GM19452 (cell line): ENCODE results near the gene SLC22A17.

ENCODE experiments used
- ATAC-seq: cut with Tn5 transposase; IDR thresholded peaks from one replicate; pipeline ENCODE4 v1.9.1; 2021; ENCODE audit not compliant: unreplicated experiment

SLC22A17 gene

DNA sequence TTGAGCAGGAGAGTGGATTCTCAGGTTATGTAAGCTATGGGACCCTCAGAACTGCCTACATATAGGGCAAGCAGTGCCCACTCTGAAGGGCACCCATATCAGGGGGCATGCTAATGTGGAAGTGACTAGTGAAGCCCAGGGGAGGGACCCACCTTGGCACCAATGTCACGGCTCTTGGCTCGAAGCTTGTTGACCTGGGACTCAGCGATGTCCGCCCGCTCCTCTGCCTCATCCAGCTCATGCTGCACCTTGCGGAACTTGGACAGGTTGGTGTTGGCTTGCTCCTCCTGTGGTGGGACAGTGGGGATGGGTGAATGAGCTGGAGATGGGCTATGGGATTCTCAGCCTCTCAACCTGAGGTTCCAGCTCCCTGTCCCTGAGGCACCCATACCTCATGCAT, 29.6 kb upstream of the SLC22A17 start:
- no peak for ATAC-seq

DNA sequence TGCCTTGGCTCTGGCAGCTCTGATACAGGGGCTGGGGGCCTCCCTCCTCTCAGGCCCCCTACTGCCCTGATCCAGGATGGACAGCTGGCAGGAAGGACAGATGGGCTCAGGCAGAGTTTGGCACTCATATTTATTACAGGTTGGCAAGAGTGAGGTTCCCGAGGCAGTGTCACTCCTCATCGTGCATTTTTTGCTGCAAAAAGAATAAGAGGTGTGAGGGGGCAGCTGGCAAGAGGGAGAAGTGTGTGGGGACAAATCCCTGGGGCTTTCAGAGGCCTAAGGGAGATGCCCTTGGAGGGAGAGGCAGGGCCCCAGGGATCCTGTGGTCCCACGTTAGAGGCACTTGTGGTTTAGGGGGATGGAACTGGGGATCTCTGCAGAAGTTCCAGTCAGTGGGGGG, 29.2 kb upstream of the SLC22A17 start:
- ATAC-seq, result no peak

DNA sequence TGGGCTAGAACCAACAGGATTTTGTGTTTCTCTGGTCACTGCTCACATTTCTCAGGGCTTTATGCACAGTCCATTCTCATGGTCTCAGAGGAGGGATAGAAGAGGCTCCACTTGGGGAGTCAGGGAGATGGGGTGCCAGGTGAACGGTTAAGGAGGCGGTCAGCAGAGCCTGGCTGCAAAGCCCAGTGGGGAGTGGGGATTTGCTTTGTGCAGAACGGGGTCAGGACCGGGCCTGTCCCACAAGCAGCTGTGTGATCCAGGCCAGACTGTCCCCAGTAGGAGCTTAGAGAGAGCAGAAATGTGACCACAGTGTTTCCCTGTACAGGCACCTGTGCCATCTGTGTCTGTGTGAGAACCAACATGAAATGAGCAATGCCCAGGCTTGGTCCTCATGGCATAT, 28.3 kb upstream of the SLC22A17 start:
- ATAC-seq, result no peak

DNA sequence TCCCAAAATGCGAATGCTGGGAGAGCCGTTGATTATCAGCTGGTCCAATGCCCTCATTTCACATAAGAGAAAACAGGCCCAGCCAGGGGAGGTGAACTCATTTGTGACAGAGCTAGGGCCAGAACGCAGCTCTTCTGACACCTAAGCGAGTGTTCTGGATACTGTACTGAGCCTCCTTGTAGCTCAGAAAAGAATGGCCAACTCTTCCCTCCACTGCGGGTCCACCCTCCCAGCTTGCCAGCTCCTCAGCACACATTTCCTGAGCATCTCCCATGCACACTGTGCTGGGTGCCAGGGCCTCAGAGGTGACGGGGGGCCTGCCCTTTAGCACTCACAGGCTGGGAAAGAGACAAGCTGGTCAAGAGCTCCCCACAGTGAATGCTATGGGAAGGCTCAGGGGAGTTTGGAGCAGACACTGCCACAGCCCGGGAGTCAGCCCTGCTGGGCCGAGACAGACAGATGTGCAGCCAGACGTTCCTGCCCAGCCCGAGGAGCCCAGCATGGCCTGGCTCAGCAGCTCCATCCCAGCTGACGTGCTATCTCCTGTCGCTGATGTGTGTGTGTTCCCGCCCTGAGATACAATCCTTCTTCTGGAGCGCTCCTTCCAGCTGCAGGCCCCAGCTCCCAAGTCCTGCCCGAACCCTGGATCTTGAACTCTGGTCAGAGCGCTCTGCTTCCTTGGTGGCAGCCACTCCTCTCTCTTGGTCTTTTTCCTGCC, 27.7 kb upstream of the SLC22A17 start:
- no peak for ATAC-seq

DNA sequence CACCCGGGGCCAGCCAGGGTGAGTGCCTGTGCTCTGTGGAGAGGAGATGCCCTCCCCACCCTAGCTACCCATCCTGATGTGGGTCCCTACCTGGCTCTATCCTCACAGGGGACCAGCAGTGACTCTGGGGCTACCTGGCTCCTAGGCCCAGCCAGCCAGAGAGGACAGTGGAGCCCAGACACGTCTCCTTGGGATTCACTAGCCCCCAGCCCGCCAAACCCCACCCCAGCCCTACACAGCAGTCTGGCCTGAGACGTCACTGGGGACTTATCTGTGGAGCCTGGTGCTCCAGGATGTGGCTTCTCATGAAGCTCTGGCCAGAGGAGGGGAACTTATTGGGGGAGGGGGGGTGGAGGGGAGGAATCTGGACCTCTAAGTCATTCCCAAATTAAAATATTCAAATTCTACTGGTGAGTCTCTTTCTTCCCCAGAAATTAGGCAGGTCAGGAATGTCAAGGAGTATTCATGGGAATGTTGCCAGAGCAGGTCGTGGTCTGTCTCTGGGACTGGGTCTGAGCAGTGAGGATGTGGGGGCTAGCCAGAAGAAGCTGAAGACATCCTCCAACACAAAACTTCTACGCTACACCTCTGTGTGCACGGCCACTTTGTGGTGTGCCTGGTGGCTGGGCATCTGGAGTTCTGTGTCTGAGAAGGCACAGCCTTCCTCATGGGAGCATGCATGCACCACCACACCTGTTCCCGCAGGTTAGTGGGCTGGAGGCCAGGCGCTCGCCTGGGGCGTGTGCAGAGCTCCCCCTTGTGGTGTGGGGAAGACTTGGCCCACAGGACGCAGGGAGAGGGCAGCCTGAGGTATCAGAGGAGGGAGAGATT, 26.9 kb upstream of the SLC22A17 start:
- no peak for ATAC-seq

DNA sequence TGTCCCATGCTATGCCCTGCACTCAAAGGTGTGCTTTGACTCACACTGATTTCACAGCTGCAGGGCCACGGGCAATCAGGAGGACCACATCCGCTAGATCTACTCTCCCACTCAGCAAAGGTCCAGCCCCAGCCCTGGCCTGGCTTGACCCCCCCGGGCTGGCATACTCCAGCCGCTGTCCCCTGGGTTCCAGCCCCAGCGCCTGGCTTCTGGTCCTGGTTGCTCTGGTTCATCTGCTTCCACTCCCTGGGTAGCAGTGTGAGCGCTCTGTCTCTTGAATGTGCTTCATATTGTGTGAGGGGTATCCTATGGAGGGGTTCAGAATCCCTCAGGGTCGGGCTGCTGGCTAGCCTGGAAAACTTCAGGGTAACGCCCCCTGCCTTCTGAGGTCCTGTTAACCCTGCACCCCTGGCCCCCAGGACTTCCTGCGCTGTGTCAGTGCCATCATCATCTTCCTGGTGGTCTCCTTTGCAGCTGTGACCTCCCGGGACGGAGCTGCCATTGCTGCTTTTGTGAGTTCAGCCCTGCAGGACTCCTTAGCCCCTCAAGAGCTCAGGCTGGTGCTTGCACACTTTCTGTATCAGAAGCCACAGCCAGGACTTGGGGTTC, 26.0 kb upstream of the SLC22A17 start:
- ATAC-seq, result no peak

DNA sequence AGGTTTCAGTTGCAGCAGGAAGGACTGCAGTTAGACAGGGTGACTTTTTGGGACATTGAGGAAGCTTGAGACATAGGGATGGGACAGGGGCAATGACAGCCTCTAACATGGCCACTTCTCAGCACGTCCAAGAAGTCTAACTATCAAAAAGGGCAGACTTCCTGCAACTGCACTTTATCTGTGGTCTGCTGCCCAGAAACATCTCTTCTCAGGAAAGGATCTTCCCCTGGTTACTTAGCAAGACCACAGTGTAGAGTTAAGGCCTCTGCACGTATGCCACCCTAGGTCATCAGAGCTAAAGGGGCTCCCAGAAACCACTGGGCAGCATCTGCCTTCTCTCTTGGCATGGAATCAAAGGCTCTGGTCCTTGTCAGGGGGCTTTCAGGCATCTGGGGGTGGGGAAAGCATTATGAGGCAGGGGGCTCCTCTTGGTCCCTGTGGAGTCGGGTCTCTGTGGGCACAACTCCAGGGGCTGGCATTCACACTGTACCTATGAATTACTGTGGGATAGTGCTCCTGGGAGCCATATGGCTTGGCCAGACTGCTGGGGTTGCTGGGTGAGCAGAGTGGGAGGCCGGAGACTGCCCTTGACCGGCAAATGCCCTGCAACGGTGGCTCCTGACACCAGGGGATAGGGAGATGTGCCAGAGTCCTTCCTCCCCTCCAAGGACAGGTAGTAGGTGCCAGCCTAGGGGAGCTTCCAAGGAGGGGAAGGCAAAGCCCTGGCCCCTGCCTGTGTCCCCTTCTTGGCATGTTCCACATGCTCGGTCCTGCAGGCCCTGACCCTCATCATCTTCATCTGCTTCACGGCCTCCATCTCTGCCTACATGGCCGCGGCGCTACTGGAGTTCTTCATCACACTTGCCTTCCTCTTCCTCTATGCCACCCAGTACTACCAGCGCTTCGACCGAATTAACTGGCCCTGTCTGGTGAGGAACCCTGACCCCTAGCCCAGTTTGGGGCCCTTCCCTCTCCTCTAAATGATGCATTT, 25.2 kb upstream of the SLC22A17 start:
- ATAC-seq, result no peak

DNA sequence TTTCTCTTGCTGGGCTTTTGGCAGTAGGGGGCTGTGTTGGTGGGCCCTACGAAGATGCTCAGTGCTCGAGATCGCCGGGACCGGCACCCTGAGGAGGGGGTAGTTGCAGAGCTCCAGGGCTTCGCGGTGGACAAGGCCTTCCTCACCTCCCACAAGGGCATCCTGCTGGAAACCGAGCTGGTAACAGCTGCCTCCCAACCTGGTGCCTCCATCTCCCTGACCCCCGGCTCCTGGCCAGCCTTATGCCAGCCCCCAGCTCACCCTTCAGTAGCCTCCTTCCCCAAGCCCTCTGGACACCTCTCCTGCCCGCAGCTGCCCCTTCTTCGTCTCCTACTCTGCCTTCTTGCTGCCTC, 24.5 kb upstream of the SLC22A17 start:
- ATAC-seq, result no peak

DNA sequence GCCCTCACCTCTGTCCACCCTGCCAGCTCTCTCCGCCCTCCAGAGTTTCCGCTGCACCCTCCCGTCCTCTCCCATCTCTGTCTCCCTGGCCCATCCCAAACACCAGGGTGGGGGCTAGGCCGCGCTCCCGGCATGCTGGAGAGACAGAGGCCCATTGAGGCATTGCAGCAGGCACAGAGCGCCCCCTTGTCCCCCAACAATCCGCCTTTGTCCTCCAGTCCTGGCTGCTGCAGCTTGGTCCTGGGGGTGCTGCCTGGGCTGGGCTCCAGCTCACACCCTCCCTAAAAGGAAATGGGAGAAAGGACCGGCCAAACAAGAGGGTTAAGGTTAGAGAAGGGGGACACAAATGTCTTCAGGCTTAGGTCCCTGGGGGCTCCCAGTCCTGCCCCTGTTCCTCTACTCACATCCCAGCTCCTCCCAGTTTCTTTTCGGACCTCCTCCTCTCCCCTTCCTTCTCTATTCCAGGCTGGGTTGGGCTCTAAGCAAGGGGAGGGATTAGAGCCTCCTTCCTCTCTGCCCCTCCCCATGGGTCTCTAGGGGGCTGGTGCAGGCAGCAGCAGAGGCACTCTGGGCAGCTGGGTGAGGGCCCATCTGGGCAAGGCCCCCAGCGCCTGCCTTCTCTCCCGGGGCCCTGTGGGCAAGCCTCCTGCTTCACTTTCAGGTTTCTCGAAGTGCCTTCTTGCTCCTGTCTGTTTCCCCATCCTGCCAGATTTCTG, 24.0 kb upstream of the SLC22A17 start, which contains the start of gene CMTM5:
Gene CMTM5 (plus strand): TSS at position 565 of the 716 bp plus-strand sequence. CDS start 206 bp downstream, outside the sequence.
- no peak for ATAC-seq

DNA sequence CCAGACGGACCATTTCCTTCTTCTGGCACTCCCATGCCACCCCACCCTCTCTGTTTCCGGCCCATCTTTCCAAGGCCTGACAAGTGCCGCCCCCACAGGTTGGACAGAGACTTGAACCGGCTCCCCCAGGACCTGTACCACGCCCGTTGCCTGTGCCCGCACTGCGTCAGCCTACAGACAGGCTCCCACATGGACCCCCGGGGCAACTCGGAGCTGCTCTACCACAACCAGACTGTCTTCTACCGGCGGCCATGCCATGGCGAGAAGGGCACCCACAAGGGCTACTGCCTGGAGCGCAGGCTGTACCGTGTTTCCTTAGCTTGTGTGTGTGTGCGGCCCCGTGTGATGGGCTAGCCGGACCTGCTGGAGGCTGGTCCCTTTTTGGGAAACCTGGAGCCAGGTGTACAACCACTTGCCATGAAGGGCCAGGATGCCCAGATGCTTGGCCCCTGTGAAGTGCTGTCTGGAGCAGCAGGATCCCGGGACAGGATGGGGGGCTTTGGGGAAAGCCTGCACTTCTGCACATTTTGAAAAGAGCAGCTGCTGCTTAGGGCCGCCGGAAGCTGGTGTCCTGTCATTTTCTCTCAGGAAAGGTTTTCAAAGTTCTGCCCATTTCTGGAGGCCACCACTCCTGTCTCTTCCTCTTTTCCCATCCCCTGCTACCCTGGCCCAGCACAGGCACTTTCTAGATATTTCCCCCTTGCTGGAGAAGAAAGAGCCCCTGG, 23.0 kb upstream of the SLC22A17 start:
- no peak for ATAC-seq

DNA sequence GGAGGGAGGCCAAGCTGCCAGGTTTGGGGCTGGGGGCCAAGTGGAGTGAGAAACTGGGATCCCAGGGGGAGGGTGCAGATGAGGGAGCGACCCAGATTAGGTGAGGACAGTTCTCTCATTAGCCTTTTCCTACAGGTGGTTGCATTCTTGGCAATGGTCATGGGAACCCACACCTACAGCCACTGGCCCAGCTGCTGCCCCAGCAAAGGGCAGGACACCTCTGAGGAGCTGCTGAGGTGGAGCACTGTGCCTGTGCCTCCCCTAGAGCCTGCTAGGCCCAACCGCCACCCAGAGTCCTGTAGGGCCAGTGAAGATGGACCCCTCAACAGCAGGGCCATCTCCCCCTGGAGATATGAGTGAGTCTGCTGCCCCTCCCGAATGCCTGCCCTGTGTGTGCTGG, 20.4 kb upstream of the SLC22A17 start:
- no peak for ATAC-seq

DNA sequence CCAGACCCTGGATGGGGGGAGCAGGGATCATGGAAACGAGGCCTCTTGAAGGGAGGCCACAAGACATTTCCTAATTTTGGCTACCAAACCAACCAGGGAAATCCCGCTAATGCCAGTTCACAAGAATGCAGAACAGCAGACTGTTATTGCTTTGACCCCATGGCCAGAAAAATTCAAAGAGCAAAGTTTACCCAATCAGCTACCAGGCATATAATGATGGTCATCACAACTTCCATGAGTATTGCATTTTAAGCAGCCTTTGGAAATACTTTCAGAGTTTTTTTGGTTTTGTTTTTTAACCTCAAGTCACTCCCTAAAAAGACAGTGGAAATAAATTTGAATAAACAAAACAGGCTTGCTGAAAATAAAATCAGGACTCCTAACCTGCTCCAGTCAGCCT, 19.8 kb upstream of the SLC22A17 start, which contains the start of gene IL25:
Gene IL25 (plus strand): TSS at position 301 of the 400 bp plus-strand sequence.
- no peak for ATAC-seq

DNA sequence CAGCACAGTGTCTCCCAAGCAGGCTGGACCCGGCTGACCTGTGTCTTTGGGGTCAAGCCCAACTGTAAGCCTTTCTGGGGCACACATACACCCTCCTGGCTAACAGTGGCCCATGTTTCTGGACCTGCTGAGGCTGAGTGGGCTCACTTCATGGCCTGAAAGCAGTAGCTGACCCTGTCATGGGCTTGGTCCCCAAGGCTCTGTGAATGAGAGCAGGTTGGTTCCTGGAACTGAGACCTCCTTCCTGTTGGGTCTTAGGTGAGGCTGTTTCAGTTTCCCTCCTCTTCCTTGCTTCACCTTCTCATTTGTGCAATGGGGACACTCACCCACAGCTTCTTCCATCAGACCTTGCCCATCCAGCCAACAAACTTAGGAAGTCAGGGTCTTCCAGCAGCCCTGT, 19.2 kb upstream of the SLC22A17 start:
- ATAC-seq, result no peak

DNA sequence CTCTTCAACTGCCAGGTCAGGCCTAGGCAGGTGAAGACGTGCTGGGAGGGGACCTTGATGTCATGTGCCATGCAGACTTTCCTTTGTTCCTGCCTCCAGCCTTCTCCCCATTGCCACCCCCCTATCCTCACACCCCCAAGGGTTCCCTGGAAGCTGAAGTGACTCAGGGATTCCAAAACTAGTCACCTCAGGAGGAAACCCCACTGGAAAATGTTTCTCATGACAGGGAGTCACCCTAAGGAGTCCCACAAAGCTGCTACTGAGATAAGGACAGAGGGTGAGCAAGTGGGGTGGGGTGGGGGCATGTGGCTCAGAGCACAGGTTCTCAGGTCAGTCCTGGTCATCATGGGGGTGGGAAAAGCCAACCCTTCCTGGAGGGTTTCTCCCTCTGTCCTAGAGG, 17.5 kb upstream of the SLC22A17 start:
- ATAC-seq, result no peak

DNA sequence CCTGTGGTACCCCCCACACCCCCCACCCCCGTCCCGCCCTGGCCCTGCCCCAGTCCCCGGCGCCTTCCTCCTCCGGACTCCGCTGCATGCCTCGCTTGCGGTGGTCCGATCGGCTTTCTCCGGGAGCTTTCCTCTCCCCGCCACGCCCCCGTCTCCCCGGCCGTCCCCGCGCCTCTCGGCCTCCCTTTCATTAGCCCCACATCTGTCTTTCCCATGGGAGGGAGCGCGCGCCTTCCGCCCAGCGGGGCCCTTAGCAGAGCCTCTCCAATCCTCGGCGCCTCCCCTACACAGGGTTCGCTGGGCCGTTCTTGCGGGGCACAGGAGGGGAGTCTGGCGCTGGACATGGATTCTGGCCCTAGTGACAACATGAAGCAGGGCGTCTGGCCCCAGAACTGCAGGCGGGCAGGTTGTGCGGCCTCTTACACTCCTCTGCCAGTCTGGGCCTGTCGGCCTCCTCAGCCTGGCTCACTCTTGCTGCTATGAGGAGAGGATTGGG, 13.8 kb upstream of the SLC22A17 start:
- no peak for ATAC-seq

DNA sequence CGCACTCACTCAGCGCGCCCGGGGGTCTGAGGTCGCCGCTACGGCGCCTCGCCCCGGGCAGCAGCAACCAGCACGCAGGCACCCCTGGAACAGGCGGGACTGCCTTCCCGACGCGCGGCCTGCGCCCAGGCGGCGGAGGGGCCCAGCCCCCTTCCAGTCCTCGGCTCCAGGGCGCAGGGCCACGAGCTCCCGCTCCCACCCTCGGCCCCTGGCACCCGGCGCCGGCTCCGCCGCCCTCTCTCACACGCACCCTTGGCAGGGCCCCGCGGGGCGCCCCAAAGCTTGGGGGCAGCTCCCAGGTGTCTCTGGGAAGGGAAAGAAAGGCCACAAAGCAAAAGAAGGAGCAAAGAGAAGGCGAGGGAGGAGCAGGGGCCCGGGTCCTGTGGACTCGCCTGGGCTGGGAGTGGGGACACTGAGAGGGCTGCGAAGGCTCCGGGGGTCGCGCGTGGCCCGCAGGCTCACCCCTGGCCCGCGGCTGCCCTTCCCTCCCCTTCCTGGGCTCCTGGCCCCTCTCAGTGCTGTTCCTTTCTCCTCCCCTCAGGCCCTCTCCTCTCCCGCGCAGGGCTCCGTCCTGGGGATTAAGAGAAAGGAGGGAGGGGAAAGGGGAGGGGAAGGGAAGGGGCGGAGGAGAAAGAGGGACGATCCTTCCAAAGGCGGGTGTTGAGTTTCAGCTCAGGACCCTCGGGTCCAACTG, 13.2 kb upstream of the SLC22A17 start:
- no peak for ATAC-seq

DNA sequence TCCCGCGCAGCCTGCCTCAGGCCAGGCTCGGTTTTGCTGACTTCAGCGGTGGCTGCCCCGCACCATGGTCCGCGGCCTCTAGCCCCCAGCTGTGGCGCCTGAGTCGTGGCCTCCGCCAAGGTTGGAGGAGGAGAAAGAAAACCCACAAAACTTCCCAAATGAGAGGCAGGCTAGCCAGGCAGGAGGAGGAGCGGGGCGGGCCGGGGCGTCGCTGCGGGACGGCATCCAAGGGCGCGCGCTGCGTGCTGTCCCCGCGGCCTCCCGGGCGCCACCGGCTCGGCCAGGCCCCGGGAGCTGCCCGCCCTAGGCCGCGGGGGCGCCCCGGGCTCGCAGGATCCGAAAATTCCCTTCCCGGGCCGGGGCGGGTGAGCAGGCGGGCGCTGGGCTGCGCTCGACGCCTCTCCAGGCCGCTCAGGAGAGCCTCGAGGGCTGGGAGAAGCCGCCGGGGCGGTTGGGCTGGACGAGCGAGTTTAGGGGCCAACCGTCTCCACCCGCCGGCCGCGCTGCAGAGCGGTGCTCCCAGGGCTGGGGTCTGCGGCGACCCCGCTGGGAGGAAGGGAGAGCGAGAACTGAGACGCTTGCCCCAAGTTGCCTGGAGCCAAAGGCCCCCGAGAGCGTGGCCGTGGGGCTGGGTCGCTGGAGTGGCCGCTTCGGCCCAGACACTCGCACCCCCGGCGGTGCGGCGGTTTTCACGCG, 12.5 kb upstream of the SLC22A17 start, which contains the start of gene EFS:
Gene EFS (minus strand): TSS at position 137 of the 696 bp plus-strand sequence. CDS start 147 bp downstream, outside the sequence.
- no peak for ATAC-seq
